Lower leg skin (tissue), 4 donors: ENCODE results near the gene KTI12. TPM values are rescaled to one million over a fixed set of nuclear protein-coding genes. Genes with fewer than 3 reads are reported as not detected.
"Not testable (repeated sequence)": the region's sequence is repeated elsewhere in the genome, so short reads cannot be mapped to it uniquely, and the experiment has no call there.

Source experiments
- DNase-seq, 2 donors: peaks; one replicate each; pipeline ENCODE4 v3.0.0-alpha.2; 2019; ENCODE audit warnings: low spot score in 2 of 2
- H3K4me3 ChIP-seq: fragments of 200-600 bp; sonication (generic); 2 replicates; pipeline ENCODE4 v1.5.1; 2017; ENCODE audit warnings: mild to moderate bottlenecking, low read depth; ENCODE audit not compliant: poor library complexity, severe bottlenecking
- POLR2A ChIP-seq, 2 donors: fragments of 450-650 bp; IDR thresholded peaks; one replicate each; pipeline ENCODE4 v1.6.1; 2016 to 2017; ENCODE audit warnings: antibody characterized with exemption in 2 of 2, mild to moderate bottlenecking in 1 of 2, moderate library complexity in 1 of 2
- WGBS, 2 donors: methylation state at CpG; one replicate each; pipeline ENCODE4 v1.1.5; 2018; 5-methylcytosine and 5-hydroxymethylcytosine counted together
- intact Hi-C: fragments of 100-400 bp; cut with DNase I; formaldehyde crosslinking; loops from one replicate; pipeline ENCODE4 v1.15.0; 2023; ENCODE audit warnings: low total_unique reads
- total RNA-seq, 4 donors: library from RNA; depleted of rRNA; stranded (reverse); fragments of >200 nt; gene quantifications; one replicate each; pipeline ENCODE4 v1.1.0, GENCODE V29; 2016
- TF ChIP-seq, protein P1 (sequence below), 3 donors: fragments of 450-650 bp; IDR thresholded peaks; one replicate each; pipeline ENCODE4 v1.5.1; 2016; ENCODE audit warnings: antibody characterized with exemption in 3 of 3, mild to moderate bottlenecking in 3 of 3, moderate library complexity in 2 of 3

The KTI12 gene
- total RNA-seq, 4 donors from 2014 or later: 6.8 to 8.7 (median 7.1) TPM

DNA sequence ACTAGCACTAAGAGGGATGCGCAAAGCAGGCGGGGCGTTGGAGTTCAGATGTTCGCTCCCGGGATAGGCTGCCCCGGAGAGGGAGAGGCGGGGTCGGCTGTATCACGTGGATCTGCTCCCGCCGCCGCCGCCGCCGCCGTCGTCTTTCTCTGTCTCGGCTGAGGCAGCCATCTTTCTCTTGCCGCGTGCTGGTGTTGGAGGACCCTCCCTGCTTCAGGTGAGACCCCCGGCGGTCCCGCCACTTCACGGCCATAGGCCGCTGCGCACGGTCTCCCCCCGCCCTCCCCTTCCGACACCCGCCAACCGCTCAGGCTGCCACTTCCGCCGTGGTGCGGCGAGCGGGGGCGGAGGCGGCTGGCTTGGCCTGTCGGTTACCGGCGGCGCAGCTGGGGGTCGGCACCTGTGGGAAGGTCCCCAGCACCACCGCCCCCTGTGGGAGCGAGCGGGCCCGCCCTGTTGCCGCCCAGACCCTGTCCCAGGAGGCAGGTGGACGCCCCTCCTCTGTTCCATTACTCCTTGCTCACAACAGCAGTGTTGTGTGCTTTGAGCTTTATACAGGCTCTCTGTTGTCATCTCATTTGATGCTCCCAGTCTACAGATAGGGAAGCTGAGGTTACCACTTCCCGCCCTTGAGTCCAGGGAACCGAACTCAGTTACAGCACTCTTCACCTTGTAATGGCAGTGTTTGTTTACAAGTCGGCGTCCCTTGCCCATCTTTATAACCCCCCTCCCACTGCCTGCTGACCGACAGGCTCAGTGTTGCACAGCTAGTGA, 22.7 kb upstream of the KTI12 start, which contains the start of gene BTF3L4:
TSS of gene BTF3L4 (plus strand) at position 133 of the 774 bp plus-strand sequence. CDS start 3,553 bp downstream, outside the sequence.
- peak; percentile 96 to 99 for DNase-seq
- intact Hi-C loops: no loop called here
- H3K4me3 ChIP-seq: peak within 1 kb of the TSS; percentile 96
- WGBS, 2 donors: 0% methylated on average over 43 to 54 of the region's 54 CpGs
- TF ChIP-seq, protein P1, sequence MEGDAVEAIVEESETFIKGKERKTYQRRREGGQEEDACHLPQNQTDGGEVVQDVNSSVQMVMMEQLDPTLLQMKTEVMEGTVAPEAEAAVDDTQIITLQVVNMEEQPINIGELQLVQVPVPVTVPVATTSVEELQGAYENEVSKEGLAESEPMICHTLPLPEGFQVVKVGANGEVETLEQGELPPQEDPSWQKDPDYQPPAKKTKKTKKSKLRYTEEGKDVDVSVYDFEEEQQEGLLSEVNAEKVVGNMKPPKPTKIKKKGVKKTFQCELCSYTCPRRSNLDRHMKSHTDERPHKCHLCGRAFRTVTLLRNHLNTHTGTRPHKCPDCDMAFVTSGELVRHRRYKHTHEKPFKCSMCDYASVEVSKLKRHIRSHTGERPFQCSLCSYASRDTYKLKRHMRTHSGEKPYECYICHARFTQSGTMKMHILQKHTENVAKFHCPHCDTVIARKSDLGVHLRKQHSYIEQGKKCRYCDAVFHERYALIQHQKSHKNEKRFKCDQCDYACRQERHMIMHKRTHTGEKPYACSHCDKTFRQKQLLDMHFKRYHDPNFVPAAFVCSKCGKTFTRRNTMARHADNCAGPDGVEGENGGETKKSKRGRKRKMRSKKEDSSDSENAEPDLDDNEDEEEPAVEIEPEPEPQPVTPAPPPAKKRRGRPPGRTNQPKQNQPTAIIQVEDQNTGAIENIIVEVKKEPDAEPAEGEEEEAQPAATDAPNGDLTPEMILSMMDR (IDR thresholded peaks at IDR 0.05): no peak
- peak in 1 of 2 donors; percentile 27 for TF ChIP-seq POLR2A (IDR thresholded peaks at IDR 0.05)

DNA sequence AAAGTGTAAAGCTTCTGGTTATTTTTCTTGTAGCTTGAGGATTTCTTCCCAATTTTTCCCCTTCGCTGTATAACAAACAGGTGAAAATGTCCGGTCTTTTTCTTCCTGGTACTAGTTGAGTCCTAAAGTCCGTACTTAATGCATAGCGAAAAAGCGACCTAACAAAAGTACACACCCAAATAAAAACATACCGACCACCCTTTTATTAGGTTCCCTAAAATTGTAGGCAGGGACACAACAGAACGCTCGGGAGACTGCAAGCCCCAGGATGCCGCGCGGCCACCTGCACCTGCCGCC, 22.2 kb upstream of the KTI12 start:
- peak overlapping the region; percentile 81 for H3K4me3 ChIP-seq
- TF ChIP-seq POLR2A (IDR thresholded peaks at IDR 0.05): no peak
- TF ChIP-seq, protein P1 (IDR thresholded peaks at IDR 0.05): no peak
- intact Hi-C loops: no loop called here
- no peak for DNase-seq
- 0 to 1% methylated on average over 12 of the region's 12 CpGs for WGBS, 2 donors

DNA sequence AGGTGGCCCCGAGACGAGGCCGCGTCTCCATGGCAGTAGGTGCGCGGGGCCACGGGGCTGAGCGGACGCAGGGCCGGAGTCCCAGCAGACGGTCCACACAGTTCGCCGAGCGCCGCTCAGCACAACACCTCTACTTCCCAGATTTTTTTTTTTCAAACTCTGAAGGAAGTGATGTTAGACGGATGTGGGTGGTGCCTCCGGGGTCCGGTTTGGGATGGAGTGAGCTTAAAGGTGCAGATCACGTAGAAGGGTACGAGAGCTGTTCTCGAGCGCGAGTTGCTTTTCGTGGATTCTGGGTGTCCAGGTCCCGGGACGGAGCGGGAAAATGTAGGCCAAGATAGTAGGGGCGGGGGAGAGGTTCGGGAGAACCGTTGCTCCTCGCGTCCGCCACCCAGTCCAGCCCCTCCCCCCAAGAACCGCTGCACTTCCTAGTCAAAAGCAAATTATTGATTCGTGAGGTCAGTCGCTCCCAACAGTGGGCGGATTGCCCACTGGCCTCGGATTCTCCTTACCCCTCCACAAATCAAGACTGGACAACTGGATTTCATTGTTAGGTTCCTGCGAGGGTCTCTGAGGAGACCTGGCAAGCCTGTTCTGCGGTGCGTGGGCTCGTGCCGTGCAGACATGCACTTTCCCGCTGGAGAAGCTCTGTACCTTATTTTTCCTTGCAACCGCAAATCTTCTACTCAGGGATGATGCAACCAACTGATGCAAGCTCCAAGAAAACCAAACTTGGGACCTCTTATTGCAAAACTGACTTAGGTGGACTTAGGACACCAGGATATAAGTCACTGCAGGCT, 21.7 kb upstream of the KTI12 start, which contains the start of gene TXNDC12:
TSS of gene TXNDC12 (minus strand) at position 126 of the 800 bp plus-strand sequence. CDS start at position 31, 95 bp downstream.
- intact Hi-C loops: no loop called here
- H3K4me3 ChIP-seq: peak within 1 kb of the TSS; percentile 81
- WGBS, 2 donors: 0 to 1% methylated on average over 45 of the region's 45 CpGs
- peak; percentile 85 to 96 for DNase-seq
- TF ChIP-seq, protein P1 (IDR thresholded peaks at IDR 0.05): no peak
- no peak for TF ChIP-seq POLR2A (IDR thresholded peaks at IDR 0.05)

DNA sequence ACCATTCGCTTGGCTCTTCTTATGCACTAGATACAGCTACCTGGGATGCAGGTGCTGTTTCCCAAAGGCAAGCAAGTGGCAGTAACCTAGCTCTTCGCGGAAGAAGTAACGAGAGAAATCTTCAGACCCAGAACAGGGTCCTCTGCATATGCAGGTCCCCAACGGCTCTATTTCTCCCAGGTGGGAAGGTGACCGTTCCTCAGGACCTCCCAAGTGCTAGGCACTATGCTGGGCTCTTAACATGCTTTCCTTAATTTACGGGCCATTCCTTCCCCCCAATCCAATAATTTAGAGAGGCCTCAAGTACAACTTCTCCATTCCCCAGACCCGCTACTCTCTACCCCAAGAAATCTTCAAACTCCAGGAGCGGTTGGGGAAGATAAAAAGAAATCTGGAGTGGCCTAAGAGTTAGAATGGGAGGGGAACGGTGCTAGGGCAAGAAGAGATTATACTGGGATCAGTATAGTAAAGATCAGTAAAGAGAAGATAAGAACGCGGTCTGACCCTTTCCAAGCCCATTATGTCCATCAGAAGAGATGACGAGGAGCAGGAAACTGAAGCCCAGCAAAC, 21.0 kb upstream of the KTI12 start:
- intact Hi-C loops: no loop called here

DNA sequence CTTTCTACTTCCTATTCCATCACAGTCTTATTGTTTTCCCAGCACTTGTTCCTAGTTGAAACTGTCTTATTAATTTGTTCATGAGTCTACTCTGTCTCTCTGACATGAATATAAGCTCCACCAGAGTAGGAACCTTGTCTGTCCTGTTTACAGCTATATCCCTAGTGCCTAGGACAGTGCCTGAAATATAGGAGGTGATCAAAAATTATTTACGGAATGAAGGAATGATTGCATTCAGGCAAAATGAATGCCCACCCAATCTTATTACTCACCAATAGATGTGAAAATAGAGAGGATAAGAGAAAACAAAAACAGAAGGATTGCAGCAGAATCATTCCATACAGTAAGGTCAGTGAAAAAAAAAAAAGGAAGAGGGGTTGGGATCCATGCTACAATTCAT, 20.3 kb upstream of the KTI12 start:
- 92 to 97% methylated on average over 1 of the region's 1 CpG for WGBS, 2 donors

More for the DNA sequence above, 21.0 kb upstream of the KTI12 start:
- 3 to 5% methylated on average over 13 of the region's 13 CpGs for WGBS, 2 donors
- TF ChIP-seq, protein P1 (IDR thresholded peaks at IDR 0.05): no peak
- no peak for TF ChIP-seq POLR2A (IDR thresholded peaks at IDR 0.05)
- DNase-seq: no peak
- peak overlapping the region; percentile 81 for H3K4me3 ChIP-seq

DNA sequence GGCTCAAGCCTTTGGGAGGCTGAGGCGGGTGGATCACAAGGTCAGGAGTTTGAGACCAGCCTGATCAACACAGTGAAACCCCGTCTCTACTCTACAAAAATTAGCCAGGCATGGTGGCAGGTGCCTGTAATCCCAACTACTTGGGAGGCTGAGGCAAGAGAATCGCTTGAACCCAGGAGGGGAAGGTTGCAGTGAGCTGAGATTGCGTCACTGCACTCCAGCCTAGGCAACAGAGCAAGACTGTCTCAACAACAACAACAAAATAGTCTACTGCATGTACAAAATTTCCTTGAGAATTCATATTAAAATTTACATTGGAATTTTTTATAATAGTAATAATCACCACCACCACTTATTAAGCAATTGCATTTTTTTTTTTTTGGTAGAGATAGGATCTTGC, 15.7 kb upstream of the KTI12 start:
- DNase-seq, intact Hi-C loops, H3K4me3 ChIP-seq: not testable (repeated sequence)
- WGBS, 2 donors: 93% methylated on average over 4 of the region's 4 CpGs

More for the DNA sequence above, 20.3 kb upstream of the KTI12 start:
- no peak overlapping the region for H3K4me3 ChIP-seq
- intact Hi-C loops: no loop called here
- no peak for TF ChIP-seq POLR2A (IDR thresholded peaks at IDR 0.05)
- TF ChIP-seq, protein P1 (IDR thresholded peaks at IDR 0.05): no peak
- no peak for DNase-seq

DNA sequence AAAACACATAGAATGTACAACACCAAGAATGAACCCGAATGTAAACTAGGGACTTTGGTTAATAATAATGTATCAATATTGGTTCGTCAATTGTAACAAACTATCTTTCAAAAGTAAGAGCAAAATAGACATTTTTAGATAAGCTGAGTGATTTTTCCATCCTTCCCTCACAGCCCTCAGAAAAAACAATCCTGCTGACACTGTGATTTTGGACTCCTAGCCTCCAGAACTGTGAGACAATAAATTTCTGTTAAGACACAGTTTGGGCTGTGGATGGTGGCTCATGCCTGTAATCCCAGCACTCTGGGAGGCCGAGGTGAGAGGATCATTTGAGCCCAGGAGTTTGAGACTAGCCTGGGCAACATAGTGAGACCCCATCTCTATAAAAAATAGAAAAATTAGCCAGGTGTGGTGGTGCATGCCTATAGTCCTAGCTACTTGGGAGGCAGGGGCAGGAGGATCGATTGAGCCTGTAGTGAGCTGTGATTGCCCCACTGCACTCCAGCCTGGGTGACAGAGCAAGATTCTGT, 12.1 kb upstream of the KTI12 start:
- 97 to 99% methylated on average over 4 of the region's 4 CpGs for WGBS, 2 donors
- intact Hi-C loops: not testable (repeated sequence)

More for the DNA sequence above, 12.1 kb upstream of the KTI12 start:
- not testable (repeated sequence) for DNase-seq, H3K4me3 ChIP-seq
